Vein endothelial cell (primary cell): Measurements from ENCODE around the gene OR51L1. TPM values are rescaled to one million over a fixed set of nuclear protein-coding genes. Genes with fewer than 3 reads are reported as not detected.

Experiments
- total RNA-seq: library from RNA; depleted of rRNA; stranded (reverse); fragments of >200 nt; gene quantifications from 2 replicates; pipeline ENCODE4 v1.2.3, GENCODE V29; 2012

Gene OR51L1, protein sequence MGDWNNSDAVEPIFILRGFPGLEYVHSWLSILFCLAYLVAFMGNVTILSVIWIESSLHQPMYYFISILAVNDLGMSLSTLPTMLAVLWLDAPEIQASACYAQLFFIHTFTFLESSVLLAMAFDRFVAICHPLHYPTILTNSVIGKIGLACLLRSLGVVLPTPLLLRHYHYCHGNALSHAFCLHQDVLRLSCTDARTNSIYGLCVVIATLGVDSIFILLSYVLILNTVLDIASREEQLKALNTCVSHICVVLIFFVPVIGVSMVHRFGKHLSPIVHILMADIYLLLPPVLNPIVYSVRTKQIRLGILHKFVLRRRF
- not detected in 2 replicates for total RNA-seq

DNA sequence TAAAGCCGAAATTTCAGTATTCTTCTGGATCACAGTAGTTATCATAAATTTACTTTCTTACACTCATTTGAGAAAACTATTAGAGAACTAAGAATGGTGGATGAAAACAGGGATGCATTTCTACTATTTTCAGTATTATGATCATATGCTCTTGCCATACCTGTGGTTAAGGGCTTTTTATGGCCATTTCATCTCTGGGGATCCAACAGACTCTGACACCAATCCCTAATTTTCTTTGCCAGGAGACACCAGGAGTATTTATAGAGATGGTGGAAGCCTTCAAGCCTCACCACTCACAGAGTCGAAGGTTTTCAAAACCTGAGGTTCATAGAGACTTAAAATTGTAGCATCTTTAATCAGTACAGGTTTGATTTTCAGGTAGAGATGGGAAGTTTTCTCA, at the start of gene OR51L1:
TSS of gene OR51L1 (plus strand) at position 301 of the 400 bp plus-strand sequence. CDS start 4,132 bp downstream, outside the sequence.

DNA sequence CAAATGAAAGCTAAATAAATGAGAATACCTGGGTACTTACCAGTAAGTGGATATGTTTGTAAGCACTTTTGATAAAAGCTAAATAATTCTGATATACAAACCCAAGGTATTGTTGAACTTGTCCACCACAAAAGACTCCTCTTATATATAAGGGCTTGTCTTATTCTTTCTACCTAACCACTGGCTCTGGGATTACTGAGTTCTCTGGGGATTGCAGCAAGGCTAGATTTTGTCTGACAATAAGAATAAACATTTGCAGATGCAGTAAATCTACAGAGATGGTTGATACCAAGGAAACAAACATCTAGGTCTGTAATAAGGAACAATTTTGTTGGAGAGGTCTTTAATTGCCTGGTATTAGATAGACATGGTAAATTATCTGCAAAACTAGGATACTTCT, 47.1 kb upstream of the OR51L1 start, which contains the start of gene OR51A4:
TSS of gene OR51A4 (minus strand) at position 101 of the 400 bp plus-strand sequence. CDS start 505 bp downstream, outside the sequence.

DNA sequence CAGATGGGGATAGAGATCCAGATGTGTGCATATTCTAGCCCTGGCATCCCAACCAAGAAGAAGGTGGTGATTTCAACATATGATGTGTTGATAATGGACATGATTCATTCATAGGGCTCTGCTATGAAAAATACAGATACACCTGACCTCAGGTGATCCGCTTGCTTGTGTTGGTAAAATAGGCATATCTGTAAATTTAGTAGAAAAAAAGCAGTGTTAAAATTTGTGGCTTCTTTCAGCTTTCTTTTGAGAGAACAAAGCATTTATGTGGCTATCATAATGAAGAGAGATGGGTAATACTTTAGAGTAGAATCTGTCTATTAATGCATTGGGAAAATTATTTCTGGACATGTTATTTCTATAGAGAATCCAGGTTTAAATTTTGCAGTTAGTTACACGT, 39.0 kb upstream of the OR51L1 start, which contains the start of gene OR51A2:
TSS of gene OR51A2 (minus strand) at position 101 of the 400 bp plus-strand sequence. CDS start at position 101, 0 bp downstream.

DNA sequence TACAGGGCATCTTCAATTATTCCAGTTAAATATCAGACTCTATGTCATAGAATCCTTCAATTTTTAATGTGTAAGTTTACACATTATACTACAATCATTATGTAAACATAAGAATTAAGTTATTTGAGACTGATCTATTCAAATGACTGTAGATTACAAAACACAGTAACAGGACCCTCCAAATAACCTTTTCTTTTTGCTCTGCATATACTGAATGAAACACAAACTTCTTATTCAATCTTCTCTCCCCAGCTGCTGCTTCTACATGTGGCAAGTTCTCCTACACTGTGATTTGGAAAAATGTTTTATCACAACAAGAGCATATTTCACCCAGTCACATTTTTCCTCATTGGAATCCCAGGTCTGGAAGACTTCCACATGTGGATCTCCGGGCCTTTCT, 51.6 kb downstream of the OR51L1 start, which contains the start of gene OR52J3:
TSS of gene OR52J3 (plus strand) at position 301 of the 400 bp plus-strand sequence. CDS start at position 301, 0 bp downstream.

Other genes starting within 250 kb of the OR51L1 start
- not detected in 2 replicates for gene OR51F1, start 224.9 kb upstream of the OR51L1 start, total RNA-seq
- not detected in 2 replicates for gene OR52R1, start 190.5 kb upstream of the OR51L1 start, total RNA-seq
- not detected in 2 replicates for gene OR51F2, start 173.5 kb upstream of the OR51L1 start, total RNA-seq
- gene OR51S1, start 145.6 kb upstream of the OR51L1 start, total RNA-seq = not detected in 2 replicates
- gene OR51T1, start 113.0 kb upstream of the OR51L1 start, total RNA-seq = not detected in 2 replicates
- gene OR51A7, start 91.1 kb upstream of the OR51L1 start, total RNA-seq = not detected in 2 replicates
- not detected in 2 replicates for gene OR51G2, start 75.5 kb upstream of the OR51L1 start, total RNA-seq
- gene OR51G1, start 70.5 kb upstream of the OR51L1 start, total RNA-seq = not detected in 2 replicates
- gene OR51A4, start 47.2 kb upstream of the OR51L1 start, total RNA-seq = not detected in 2 replicates
- gene OR51A2, start 39.1 kb upstream of the OR51L1 start, total RNA-seq = not detected in 2 replicates
- not detected in 2 replicates for gene OR52J3, start 51.7 kb downstream of the OR51L1 start, total RNA-seq
- not detected in 2 replicates for gene OR52E2, start 64.8 kb downstream of the OR51L1 start, total RNA-seq
- not detected in 2 replicates for gene OR52E1, start 74.7 kb downstream of the OR51L1 start, total RNA-seq
- gene OR52A5, start 143.5 kb downstream of the OR51L1 start, total RNA-seq = not detected in 2 replicates
- gene OR52A1, start 159.9 kb downstream of the OR51L1 start, total RNA-seq = not detected in 2 replicates
- not detected in 2 replicates for gene OR51V1, start 205.8 kb downstream of the OR51L1 start, total RNA-seq
- gene HBB, start 232.2 kb downstream of the OR51L1 start, total RNA-seq = not detected in 2 replicates
- gene HBD, start 239.6 kb downstream of the OR51L1 start, total RNA-seq = not detected in 2 replicates